ENCODE measurements around the gene SUN1.

DNA sequence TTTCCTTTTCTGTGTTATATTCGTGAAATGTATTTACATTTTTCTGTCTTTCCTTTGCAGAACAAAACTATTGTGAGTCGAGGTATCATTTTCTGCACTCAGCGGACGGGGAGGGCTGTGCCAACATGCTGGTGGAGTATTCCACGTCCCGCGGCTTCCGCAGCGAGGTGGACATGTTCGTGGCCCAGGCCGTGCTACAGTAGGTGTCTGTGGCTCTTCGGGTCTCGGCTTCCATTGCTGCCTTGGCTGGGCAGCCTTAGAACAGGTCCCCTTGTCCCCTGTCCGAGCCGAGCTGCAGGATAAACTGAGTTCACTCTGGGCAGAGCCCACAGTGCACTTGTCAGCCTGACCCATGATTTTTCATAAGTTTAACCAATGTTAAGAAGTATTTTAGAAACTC is 58.6 kb downstream of the SUN1 start:
- TF ChIP-seq, protein P1, sequence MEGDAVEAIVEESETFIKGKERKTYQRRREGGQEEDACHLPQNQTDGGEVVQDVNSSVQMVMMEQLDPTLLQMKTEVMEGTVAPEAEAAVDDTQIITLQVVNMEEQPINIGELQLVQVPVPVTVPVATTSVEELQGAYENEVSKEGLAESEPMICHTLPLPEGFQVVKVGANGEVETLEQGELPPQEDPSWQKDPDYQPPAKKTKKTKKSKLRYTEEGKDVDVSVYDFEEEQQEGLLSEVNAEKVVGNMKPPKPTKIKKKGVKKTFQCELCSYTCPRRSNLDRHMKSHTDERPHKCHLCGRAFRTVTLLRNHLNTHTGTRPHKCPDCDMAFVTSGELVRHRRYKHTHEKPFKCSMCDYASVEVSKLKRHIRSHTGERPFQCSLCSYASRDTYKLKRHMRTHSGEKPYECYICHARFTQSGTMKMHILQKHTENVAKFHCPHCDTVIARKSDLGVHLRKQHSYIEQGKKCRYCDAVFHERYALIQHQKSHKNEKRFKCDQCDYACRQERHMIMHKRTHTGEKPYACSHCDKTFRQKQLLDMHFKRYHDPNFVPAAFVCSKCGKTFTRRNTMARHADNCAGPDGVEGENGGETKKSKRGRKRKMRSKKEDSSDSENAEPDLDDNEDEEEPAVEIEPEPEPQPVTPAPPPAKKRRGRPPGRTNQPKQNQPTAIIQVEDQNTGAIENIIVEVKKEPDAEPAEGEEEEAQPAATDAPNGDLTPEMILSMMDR (IDR thresholded peaks at IDR 0.05), result no peak
- no peak for TF ChIP-seq POLR2A (IDR thresholded peaks at IDR 0.05)
- TF ChIP-seq POLR2AphosphoS5 (IDR thresholded peaks at IDR 0.05), result no peak

All from breast epithelium (tissue), 3 donors.